ENCODE measurements around the gene OR51G1.
A peak's percentile ranks its signal among the peaks of the same experiment; 100 is the strongest.

Gene OR51G1

DNA sequence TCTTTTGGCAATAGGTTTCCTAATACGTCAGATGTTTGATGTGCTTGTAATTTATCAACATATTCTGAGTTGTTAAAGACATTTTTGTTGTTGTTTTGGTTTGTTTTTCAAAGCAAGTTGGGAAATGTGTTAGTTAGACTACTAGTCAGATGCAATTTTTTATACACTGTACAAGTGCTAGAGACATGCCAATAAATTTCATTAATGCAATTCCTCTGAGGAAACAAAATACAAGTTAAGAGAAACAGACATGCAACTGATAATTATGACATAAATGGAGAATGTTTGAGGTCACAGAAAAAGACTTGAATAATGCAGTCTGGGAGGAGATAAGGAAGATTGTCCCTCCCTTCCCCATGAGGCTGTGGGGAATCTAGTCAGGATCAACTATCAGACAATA lies 36.5 kb downstream of the OR51G1 start:
- Mint-ChIP-seq H3K36me3 (no peaks in the 10 kb centered on the region), H3K9me3 (no peaks in the 10 kb centered on the region), H3K27me3 (peaks cover 9% of the 10 kb centered on the region), H3K4me3 (no peak overlapping the region), H3K4me1 (no peaks in the 10 kb centered on the region), H3K27ac (no peak overlapping the region)
- ATAC-seq = no peak

DNA sequence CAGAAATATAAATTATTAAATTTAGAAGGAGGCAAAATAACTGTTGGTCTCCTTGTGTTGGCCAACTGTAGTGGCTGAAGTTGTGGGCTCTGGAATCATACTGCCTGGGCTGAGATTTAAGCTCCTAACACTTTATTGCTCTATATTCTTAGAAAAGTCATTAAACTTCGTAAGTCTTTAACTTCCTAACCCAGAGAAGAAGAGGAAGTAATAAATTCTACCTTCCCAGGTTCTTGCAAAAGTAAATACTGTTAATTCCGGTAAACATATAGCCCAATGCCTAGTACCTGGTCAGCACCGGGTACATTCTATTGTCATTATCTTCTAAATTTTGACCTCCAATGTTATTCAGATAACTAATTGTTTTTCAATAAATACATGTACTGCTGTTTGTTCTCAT lies 38.0 kb downstream of the OR51G1 start:
- no peaks in the 10 kb centered on the region for H3K4me1 Mint-ChIP-seq
- H3K9me3 Mint-ChIP-seq = no peaks in the 10 kb centered on the region
- H3K27me3 Mint-ChIP-seq = peaks cover 9% of the 10 kb centered on the region
- no peak overlapping the region for H3K27ac Mint-ChIP-seq
- no peaks in the 10 kb centered on the region for H3K36me3 Mint-ChIP-seq
- no peak overlapping the region for H3K4me3 Mint-ChIP-seq
- no peak for ATAC-seq

DNA sequence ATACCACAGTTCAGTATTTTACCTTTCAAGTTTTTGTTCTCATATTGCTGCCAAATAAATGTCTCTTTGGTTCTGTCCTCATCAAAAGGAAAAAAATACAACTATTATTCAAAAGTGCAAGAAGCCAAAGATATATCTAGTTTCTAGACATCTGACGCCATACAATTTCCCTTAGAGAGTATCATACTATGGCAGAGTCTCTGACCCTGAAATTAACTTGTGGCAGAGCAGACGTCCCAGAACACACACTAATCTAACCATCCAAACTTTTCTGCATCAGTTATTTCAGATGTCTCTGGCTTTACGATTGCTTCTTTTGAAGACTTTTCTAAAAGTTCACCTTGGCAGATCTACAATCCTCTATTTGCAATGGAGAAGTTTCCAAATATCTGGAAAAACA lies 39.8 kb downstream of the OR51G1 start:
- Mint-ChIP-seq H3K27ac (no peak overlapping the region), H3K9me3 (no peaks in the 10 kb centered on the region), H3K4me3 (no peak overlapping the region), H3K36me3 (no peaks in the 10 kb centered on the region), H3K4me1 (no peaks in the 10 kb centered on the region), H3K27me3 (no peaks in the 10 kb centered on the region)
- no peak for ATAC-seq

DNA sequence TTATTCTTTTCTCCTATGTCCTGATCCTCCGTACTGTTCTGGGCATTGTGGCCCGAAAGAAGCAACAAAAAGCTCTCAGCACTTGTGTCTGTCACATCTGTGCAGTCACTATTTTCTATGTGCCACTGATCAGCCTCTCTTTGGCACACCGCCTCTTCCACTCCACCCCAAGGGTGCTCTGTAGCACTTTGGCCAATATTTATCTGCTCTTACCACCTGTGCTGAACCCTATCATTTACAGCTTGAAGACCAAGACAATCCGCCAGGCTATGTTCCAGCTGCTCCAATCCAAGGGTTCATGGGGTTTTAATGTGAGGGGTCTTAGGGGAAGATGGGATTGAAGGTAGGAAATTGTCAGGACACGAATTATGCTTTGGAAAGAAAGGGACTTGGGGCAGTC lies 41.6 kb downstream of the OR51G1 start:
- H3K4me3 Mint-ChIP-seq = no peak overlapping the region
- H3K27me3 Mint-ChIP-seq = no peaks in the 10 kb centered on the region
- H3K27ac Mint-ChIP-seq = no peak overlapping the region
- no peaks in the 10 kb centered on the region for H3K4me1 Mint-ChIP-seq
- no peaks in the 10 kb centered on the region for H3K9me3 Mint-ChIP-seq
- ATAC-seq = peak; percentile 16
- H3K36me3 Mint-ChIP-seq = no peaks in the 10 kb centered on the region

DNA sequence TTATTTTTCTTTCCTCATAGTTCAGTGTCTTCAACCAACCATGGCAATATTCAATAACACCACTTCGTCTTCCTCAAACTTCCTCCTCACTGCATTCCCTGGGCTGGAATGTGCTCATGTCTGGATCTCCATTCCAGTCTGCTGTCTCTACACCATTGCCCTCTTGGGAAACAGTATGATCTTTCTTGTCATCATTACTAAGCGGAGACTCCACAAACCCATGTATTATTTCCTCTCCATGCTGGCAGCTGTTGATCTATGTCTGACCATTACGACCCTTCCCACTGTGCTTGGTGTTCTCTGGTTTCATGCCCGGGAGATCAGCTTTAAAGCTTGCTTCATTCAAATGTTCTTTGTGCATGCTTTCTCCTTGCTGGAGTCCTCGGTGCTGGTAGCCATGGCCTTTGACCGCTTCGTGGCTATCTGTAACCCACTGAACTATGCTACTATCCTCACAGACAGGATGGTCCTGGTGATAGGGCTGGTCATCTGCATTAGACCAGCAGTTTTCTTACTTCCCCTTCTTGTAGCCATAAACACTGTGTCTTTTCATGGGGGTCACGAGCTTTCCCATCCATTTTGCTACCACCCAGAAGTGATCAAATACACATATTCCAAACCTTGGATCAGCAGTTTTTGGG lies 42.2 kb downstream of the OR51G1 start, which contains the start of gene OR51T1:
Gene OR51T1 (plus strand): TSS at position 41 of the 641 bp plus-strand sequence. CDS start 0 bp downstream, at position 41.
- H3K36me3 Mint-ChIP-seq = no peaks in the 10 kb centered on the region
- peak; percentile 39 for ATAC-seq
- no peak within 1 kb of the TSS for H3K4me3 Mint-ChIP-seq
- no peaks in the 10 kb centered on the region for H3K4me1 Mint-ChIP-seq
- no peaks in the 10 kb centered on the region for H3K9me3 Mint-ChIP-seq
- no peaks in the 10 kb centered on the region for H3K27me3 Mint-ChIP-seq
- H3K27ac Mint-ChIP-seq = no peak within 1 kb of the TSS

DNA sequence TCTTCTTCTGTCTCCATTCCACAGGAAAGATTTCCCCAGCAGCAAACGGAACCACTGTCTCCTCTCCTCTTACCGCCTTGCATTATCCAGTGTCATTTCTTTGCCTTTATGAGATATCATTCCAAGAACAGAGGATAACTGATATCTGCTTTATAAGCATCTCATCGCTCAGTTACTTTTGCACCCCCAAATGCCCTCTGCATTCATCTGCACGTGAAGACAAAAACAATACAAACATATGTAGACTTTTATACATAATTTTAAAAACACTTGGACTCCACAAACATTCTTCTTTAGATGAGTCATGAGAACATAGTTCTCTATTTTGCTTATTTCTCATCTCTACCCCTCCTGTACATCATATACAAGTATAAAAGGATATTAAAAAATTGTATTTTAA lies 43.0 kb downstream of the OR51G1 start:
- Mint-ChIP-seq H3K4me1 (no peaks in the 10 kb centered on the region), H3K27ac (no peak overlapping the region), H3K27me3 (no peaks in the 10 kb centered on the region), H3K36me3 (no peaks in the 10 kb centered on the region), H3K4me3 (no peak overlapping the region), H3K9me3 (no peaks in the 10 kb centered on the region)
- no peak for ATAC-seq
